Choroid plexus epithelial cell (primary cell): ENCODE data around the gene ANKH.
A peak's percentile ranks its signal among the peaks of the same experiment; 100 is the strongest.

Experiments used
- DNase-seq: peaks from one replicate; pipeline ENCODE4 v3.0.0-alpha.2; 2010; ENCODE audit warnings: low read depth
- H3K4me3 ChIP-seq: 2 replicates; pipeline ENCODE4 v1.5.1; 2011; ENCODE audit warnings: low read depth, mild to moderate bottlenecking, control low read depth, low read length, moderate library complexity
- TF ChIP-seq, protein P1 (sequence below): conservative IDR thresholded peaks from 2 replicates; pipeline ENCODE4 v1.5.1; 2011; ENCODE audit warnings: low read depth, mild to moderate bottlenecking, control low read depth, inconsistent platforms, low read length, moderate library complexity

ANKH gene

DNA sequence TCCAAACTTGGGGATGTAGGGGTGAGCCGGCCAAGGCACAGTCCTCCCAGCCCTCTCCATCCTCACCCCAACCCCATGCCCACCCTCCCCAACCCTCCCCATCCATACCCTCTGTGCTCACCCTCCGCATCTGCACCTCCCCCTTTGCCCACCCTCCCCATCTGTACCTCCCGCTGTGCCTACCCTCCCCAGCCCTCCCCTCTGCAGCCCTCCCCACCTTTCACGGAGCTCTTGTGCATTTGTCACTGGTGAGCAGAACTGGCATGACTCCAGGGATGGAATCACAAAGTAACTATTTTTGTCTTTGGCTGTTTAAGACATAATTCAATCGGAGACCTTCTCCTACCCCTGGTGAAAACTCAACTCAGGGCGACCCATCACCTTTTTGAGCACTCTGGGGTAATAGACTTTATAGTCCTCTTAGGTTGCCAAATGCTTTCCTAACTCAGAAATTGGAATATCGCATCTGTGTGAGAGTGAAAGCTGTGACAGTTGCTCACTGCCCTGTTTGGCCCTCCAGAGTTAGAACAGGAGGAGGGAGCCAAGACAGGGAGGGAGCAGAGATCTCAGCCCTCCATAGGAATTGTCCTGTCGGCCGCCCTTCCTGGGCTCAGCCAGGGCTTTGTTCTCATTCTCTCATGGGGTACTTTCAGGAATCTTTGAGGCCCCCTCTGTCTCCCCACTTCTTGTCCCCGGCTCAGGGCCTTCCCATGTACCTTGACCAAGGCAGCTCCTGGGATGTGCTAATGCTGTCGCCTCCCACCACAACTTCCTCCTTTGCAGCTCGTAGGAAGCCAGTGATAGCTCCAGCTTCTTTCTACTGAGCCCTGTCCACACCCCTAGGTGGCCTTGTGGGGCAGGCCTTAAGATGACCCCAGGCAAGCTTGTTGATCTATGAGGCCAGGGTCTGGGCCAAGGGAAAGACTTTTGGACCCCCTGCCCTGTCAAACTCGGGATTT is 170.8 kb downstream of the ANKH start:
- DNase-seq = peak; percentile 36
- H3K4me3 ChIP-seq = no peak overlapping the region

DNA sequence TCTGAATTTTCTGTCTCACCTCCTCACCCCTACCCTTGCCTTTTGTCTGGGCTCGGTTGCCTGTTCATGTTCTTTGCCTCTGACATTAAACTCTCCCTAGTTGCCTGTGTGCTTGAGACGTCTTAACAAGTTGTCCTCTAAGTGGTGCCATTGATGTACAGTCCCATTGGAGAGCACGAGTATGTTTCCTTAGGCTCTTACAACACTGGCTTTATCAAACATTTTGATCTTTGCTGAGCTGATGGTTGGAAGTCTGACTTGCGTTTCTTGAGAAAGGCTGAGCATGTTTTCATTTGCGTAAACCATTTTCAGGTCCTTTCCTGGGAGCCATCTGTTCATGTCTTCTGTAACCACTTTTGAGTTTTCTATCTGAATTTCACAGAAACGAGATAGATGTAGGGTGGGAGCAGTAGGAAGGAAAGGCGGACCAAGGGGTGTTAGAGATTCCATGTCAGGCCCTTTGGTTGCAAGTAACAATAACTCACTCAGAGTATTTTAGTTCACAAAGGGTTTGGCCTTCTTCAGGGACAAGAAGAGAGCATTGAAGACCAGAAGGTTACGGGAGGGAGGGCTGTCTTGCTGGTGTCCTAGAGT is 171.7 kb downstream of the ANKH start:
- no peak for DNase-seq
- H3K4me3 ChIP-seq = no peak overlapping the region
- TF ChIP-seq, protein P1, sequence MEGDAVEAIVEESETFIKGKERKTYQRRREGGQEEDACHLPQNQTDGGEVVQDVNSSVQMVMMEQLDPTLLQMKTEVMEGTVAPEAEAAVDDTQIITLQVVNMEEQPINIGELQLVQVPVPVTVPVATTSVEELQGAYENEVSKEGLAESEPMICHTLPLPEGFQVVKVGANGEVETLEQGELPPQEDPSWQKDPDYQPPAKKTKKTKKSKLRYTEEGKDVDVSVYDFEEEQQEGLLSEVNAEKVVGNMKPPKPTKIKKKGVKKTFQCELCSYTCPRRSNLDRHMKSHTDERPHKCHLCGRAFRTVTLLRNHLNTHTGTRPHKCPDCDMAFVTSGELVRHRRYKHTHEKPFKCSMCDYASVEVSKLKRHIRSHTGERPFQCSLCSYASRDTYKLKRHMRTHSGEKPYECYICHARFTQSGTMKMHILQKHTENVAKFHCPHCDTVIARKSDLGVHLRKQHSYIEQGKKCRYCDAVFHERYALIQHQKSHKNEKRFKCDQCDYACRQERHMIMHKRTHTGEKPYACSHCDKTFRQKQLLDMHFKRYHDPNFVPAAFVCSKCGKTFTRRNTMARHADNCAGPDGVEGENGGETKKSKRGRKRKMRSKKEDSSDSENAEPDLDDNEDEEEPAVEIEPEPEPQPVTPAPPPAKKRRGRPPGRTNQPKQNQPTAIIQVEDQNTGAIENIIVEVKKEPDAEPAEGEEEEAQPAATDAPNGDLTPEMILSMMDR = no peak

More for the DNA sequence above, 170.8 kb downstream of the ANKH start:
- TF ChIP-seq, protein P1 = no peak

DNA sequence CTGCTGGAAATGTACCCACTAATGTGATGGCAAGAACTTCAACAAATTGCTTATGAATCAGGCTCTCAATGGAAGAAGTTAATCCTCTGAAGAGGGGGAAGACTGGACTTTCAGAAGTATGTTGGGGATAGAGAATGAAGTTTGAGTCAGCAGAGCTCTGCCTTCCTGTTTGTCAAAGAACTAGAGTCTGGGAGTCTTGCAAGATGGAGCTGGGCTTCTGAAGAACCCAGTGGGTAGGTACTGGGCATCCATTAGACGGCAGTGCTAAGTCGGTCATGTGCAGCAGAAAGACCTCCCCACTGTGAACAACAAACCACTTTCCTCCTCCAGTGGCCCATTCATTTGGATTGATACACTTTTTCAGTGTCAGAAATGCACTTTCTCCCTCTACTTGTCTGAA is 172.4 kb downstream of the ANKH start:
- TF ChIP-seq, protein P1 = no peak
- no peak overlapping the region for H3K4me3 ChIP-seq
- DNase-seq = no peak

DNA sequence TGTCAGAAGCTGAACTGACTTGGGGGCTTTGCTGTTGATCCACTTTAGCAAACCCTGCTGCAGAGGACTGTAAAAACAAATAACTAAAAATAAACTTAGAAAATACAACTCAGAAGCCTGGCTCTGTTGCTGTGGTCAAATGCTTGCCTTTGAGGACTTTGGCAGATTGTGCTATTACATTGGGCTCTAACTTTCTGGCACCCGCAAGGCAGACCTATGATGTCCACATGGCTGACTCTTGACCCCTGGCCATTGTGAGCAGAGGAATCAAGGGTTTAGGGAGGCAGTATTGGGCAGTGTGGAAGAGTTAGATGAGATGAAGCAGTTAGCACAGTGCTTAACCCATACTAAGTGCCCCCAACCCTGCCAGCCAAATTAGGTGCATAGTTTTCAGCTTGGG is 173.1 kb downstream of the ANKH start:
- no peak overlapping the region for H3K4me3 ChIP-seq
- no peak for DNase-seq
- TF ChIP-seq, protein P1 = no peak

DNA sequence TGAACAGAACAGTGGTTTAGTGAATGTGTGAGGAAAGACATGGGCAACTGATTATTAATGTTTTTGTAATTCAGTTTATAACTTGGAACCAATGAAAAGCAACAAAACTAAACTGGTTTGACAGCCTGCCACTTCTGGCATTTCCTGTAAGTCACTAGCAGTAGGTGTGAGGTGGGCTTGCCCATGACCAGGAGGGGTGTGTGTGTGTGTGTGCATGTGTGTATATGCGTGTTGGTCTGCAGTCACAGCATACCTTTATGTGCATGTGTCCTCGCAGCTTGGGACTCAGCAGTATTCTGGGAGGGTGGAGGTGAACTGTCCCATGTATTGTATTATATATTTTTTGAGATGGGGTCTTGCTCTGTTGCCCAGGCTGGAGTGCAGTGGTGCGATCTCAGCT is 174.7 kb downstream of the ANKH start:
- DNase-seq = no peak
- TF ChIP-seq, protein P1 = no peak
- H3K4me3 ChIP-seq = no peak overlapping the region

DNA sequence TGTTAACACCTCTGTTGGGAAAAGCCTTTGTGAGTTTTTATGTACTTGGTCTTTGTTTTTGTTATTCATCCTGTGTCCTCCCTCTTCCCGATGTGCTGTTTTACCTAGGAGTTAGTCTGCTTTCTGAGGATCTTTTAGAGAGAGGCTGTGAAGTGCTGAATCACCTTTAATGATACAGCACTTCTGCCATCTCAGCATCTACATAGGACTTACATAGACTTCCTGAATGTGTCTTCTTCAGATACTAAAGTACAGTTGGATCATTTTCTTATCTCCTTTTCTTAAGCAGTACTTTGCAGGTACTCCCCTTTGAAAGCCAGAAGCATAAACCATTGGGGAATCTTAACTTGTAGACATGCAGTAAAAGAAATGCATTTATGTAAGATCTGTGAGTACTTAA is 175.5 kb downstream of the ANKH start:
- no peak overlapping the region for H3K4me3 ChIP-seq
- peak; percentile 21 for DNase-seq
- TF ChIP-seq, protein P1 = no peak
